ENCODE measurements around the gene CEACAM4.

Gene CEACAM4

GRCh38 chr19:41616792-41617621 lies 9.9 kb downstream of the CEACAM4 start:
- DNase-seq, result no peak

GRCh38 chr19:41615207-41615606 lies 11.7 kb downstream of the CEACAM4 start:
- DNase-seq, result no peak

GRCh38 chr19:41612483-41612882 lies 14.4 kb downstream of the CEACAM4 start:
- DNase-seq, result no peak

GRCh38 chr19:41610789-41611188 lies 16.1 kb downstream of the CEACAM4 start:
- no peak for DNase-seq

DNA sequence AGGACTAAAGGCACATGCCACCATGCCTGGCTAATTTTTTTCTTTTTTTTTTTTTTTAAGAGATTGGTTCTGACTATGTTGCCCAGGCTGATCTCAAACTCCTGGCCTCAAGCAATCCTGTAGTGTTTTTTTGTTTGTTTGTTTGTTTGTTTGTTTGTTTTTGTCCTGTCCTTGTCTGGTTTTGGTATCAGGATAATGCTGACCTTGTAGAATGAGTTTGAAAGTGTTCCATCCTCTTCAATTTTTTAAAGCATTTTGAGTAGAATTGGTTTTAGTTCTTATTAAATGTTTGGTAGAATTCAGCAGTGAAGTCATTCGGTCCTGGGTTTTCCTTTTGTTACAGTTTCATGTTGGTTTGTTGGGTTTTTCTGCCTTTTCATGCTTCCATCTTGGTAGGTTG lies 19.2 kb downstream of the CEACAM4 start:
- no peak for DNase-seq

DNA sequence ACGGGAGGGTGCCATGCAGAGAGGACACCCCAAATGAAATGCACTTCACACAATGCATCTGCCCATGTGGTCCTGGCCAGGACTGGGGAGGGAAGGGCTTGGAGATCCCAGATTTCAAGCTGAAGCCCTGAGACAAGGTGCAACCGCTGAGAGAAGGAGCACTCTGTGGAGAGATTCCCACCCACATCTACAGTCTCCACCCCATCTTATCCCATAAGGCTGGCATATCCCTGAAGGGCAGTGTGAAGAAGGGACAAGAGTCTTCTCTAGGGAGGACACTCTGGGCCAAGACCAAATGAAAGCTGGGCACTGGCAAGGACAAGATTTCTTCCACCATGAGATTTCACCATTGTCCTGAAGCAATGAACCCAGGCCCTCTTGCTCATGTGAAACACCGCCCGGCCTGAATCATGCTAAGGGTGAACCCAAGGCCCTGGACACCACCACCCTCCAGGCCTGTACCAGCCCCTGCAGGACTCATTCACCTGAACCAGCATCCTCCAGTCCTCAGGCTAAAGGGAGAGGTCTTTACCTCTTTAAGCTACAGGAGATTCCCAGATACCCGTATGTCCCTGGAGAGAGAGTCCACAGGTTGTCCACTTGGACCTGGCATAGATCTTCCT lies 20.5 kb downstream of the CEACAM4 start:
- no peak for DNase-seq

- DNase-seq, result no peak
Observed at GRCh38 chr19:41604831-41605230, 22.0 kb downstream of the CEACAM4 start.

DNA sequence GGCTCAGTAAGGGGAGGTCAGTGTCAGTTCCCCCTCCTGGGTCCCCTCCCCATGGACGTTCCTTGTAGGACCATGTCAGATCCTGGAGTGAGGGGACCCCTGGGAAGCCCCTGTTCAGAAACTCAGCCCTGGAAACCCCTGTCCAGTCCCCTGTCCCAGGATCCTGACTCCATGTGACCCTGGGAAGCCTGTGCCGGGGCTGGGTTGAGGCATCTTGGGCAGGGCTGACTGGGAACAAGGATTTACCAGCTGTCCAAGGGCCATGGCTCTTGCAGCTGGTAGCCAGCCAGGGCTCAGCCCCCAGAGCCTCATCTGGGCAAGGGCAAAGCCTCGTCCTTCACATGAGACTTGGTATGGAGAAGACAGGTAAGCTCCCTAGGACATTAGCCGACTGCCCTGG lies 25.1 kb downstream of the CEACAM4 start:
- no peak for DNase-seq

DNA sequence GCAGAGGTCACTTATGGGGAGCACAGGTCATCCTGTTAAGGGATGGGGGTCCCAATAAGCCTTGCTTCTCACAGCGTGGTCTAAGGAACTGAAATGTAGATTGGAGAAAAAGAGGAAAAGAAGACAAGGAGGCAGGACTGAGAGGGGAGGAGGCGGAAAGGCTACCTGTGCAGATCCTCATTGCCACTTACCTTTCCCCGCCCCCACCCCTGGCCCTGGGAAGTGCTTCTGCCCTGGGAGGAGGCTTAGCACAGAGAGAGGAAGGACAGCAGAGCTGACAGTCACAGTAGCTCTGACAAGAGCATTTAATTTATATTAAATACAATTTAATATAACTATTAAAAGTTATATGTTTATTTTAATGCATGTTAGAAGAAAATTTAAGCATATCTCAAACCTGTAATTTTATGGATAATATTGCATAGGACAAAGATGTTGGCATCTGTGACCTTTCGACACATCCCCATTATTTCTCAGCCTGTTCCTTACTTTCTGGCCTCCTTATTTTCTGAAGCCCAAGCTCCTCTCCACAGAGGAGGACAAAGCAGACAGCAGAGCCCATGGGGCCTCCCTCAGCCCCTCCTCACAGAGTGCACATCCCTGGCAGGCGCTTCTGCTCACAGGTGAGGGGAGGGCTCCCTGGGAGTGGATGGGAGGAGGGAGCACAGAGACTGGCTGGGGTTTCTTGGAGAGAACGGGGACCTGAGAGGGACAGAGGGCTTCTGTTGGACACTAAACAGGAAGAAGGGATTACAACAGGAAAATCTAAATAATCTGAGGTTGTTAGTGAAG lies 27.5 kb downstream of the CEACAM4 start:
- DNase-seq, result no peak

- peak; percentile 83 for DNase-seq
Observed at GRCh38 chr19:41597600-41598041, 29.3 kb downstream of the CEACAM4 start.

GRCh38 chr19:41595890-41596280 lies 31.0 kb downstream of the CEACAM4 start:
- DNase-seq, result no peak

DNA sequence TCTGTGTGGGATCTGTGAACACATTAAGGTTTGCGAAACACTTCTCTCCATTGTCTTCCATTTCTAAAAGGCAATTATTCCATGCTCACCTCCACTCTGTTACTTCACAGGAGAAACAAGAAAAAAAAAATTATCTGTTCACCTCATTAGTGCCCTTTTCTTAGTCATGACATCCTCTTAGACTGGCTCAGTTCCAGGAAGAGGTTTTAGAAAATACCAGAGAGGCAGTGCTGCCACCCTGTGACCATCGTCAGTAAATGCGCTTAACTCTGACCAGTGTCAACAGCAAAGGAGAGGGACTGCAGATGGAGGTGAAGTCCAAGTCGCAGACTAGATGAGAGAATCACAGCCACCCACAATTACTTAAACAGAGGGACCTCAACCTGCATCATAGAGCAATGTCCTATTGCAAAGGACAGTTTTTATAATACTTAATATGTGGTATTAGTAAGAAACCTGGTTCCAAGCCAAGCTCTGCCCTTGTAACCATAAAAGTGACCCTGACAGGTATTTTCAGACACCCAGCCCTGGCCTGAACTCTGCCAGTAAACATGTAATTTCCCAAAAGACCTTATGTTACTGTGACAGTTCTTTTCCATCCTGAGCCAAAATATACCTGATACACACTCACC lies 31.5 kb downstream of the CEACAM4 start:
- DNase-seq, result peak; percentile 78

DNA sequence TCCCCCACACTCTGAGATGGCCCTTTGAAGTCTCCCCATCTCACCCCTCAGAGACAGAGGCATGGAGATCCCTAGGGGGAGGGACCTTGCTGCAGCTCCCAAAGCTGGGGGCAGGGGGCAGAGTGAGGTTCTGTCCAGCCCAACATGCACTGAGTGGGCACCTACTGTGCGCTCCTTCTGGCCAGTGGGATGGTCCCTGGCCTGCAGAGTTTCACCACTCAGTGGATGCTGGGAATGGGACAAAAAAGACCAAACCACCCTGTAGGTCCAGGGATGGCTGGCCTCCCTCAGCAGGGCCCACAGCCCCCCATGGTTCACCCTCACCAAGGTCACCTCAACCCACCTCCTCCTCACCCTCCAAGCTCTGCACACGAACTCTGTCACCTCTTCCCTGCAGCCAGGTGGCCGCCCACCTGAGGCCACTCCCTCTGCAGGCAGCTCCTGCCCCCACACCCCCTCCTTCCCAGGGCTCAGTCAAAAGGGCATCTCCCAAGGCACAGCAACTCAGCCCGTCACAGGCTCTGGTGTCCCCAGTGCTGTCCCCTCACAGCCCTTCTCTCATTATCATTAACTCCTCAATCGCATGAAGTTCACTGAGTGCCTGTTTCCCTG lies 34.8 kb downstream of the CEACAM4 start:
- DNase-seq, result no peak

DNA sequence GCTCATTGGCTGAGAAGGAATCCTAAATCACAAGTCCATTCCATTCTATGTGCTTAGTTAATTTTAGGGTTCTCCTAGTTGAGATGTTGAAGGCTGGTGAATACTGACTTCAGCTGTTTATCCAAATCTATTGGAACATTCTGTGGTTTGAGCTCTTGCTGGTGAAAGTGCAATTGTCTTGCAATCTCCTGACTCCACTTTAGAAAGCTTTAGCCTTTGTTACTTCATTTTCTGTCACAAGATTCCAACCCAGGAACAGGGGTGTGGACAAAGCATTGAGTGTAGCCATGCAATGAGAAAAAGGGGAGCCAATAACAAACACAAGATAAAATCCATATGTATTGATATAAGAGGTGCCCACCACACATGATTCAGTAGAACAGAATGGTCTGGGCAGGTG lies 35.9 kb downstream of the CEACAM4 start:
- no peak for DNase-seq

GRCh38 chr19:41589371-41589770 lies 37.5 kb downstream of the CEACAM4 start:
- no peak for DNase-seq

- no peak for DNase-seq
Observed at GRCh38 chr19:41588497-41589209, 38.2 kb downstream of the CEACAM4 start.

GRCh38 chr19:41587838-41588210 lies 39.0 kb downstream of the CEACAM4 start:
- DNase-seq, result no peak

- no peak for DNase-seq
Observed at GRCh38 chr19:41587101-41587837, 39.6 kb downstream of the CEACAM4 start.

GRCh38 chr19:41586064-41586463 lies 40.8 kb downstream of the CEACAM4 start:
- DNase-seq, result no peak

- no peak for DNase-seq
Observed at GRCh38 chr19:41584931-41585330, 41.9 kb downstream of the CEACAM4 start.

- DNase-seq, result no peak
Observed at GRCh38 chr19:41584260-41584810, 42.5 kb downstream of the CEACAM4 start.
